HEK293 (cell line): Measurements from ENCODE around the gene SMARCB1.
A peak's percentile ranks its signal among the peaks of the same experiment; 100 is the strongest.

Source experiments
- CTCF ChIP-seq: fragments of 450-650 bp; formaldehyde crosslinking; IDR thresholded peaks from 2 replicates; pipeline ENCODE4 v1.5.1; 2016; ENCODE audit warnings: missing biosample characterization, missing genetic modification characterization
- HIC1 ChIP-seq: fragments of 450-650 bp; formaldehyde crosslinking; IDR thresholded peaks from 2 replicates; pipeline ENCODE4 v1.5.1; 2016; ENCODE audit warnings: missing biosample characterization, missing genetic modification characterization
- KLF1 ChIP-seq: fragments of 450-650 bp; formaldehyde crosslinking; IDR thresholded peaks from 2 replicates; pipeline ENCODE4 v1.5.1; 2016; ENCODE audit warnings: missing biosample characterization, missing genetic modification characterization
- REPIN1 ChIP-seq: fragments of 450-650 bp; formaldehyde crosslinking; IDR thresholded peaks from 2 replicates; pipeline ENCODE4 v1.5.1; 2017; ENCODE audit warnings: missing biosample characterization, missing genetic modification characterization, low read depth
- ZNF138 ChIP-seq: fragments of 450-650 bp; formaldehyde crosslinking; IDR thresholded peaks from 2 replicates; pipeline ENCODE4 v1.5.1; 2016; ENCODE audit warnings: missing biosample characterization, missing genetic modification characterization, borderline replicate concordance
- ZNF146 ChIP-seq: fragments of 450-650 bp; formaldehyde crosslinking; IDR thresholded peaks from 2 replicates; pipeline ENCODE4 v1.5.1; 2016; ENCODE audit warnings: missing biosample characterization, missing genetic modification characterization
- ZNF530 ChIP-seq: fragments of 450-650 bp; formaldehyde crosslinking; IDR thresholded peaks from 2 replicates; pipeline ENCODE4 v1.5.1; 2016; ENCODE audit warnings: low read depth, missing biosample characterization, missing genetic modification characterization

- no peak for TF ChIP-seq ZNF138 (tag by site-specific recombination)
- TF ChIP-seq ZNF530 (tag by site-specific recombination): no peak
- TF ChIP-seq HIC1: 0 out of 2 replicates have a peak, but pooled peaks have one; percentile 43
- no peak for TF ChIP-seq CTCF (tag by site-specific recombination)
- no peak for TF ChIP-seq REPIN1 (tag by site-specific recombination)
- TF ChIP-seq KLF1 (tag by site-specific recombination): no peak
- TF ChIP-seq ZNF146 (tag by site-specific recombination): no peak
Measured at GRCh38 chr22:23752090-23752691, 34.6 kb upstream of the SMARCB1 start.
